Measurements from ENCODE around the gene ALDH3B2.
"Not testable (repeated sequence)": the region's sequence is repeated elsewhere in the genome, so short reads cannot be mapped to it uniquely, and the experiment has no call there.

Gene ALDH3B2

GRCh38 chr11:67642173-67643120 lies 32.0 kb downstream of the ALDH3B2 start:
- DNase-seq (ENCODE audit: low spot score): peak; percentile 17

GRCh38 chr11:67641338-67642172 lies 32.9 kb downstream of the ALDH3B2 start:
- DNase-seq (ENCODE audit: low spot score): peak; percentile 36

DNA sequence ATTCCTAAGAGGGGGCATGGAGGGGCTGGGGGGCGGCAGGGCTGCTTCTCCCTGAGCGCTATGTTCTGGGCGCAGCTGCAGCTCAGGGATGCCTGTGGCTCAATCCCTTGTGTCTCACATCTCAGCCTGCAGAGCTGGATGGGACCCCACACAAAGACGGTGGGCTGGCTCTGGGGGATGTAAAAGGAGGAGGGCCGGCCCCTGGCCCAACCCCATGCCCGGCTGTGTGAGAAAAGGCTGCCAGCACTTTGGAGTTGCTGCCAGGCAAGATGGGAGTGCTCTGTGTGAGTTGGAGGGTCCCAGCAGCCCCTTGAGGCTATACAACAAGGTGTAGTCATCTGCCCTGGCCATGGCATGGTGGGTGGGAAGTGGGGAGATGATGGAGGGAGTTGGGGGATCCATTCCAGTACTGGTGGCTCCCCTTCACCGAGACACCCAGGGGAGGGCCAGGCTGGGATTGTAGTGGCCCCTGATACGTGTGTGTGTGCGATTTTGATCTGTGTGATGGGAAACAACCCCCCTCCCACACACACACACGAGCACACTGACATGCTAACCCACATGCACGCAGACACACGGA lies 33.6 kb downstream of the ALDH3B2 start:
- DNase-seq (ENCODE audit: low spot score): no peak

DNA sequence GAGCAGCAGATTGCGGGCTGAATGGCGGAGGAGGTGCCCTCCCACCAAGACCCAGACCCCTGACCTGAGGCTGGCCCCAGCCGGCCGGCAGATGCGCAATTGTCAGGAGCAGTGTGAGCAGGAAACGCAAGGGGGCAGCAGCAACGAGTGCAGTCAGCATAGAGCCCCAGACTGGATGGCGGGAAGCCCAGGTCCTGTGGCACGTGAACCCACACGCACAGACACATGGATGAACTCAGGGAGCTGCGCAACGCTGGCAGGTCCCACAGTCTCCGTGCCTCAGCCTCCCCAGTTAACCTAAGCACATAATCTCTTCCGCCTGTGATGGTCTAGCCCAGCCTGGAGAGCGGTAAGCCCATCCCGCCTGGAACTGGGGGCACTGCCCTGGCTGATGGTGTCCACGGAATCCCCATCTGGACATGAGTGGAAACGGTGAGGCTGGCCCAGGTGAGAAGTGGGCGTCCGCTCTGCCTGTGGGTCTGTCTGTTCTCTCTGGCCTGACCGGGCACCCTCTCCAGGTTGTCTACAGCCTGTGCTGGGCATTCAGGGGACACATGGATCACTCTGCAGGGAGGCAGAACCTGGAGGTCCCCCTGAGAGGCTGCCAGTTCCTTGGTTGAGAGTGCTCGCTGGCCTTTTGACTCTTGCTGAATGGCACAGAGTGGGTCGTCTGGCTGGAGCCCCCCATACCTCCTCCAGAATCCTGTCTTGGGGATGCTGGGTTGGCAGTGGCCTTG lies 34.2 kb downstream of the ALDH3B2 start:
- peak; percentile 72 for DNase-seq (ENCODE audit: low spot score)

DNA sequence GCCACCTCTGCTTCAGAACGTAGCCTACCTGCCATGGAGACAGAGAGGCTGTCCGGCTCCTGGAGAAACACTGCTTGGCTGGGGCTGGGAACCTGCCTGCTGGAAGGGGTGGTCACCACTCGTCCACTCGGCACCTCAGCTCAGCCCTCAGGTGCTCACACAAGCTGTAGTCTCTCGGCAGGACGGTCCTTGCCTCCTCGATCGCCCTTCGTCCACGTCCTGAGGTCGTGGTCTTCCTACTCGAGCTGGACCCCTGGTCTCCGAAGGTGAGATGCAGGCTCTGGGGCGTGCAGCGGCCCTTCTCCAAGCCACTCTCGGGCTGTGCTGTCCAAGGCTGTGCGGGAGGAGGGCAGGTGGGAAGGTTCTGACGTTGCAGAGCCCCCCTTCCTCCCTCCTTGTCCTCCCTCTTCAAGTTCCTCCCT lies 35.0 kb downstream of the ALDH3B2 start, which contains the start of gene TBX10:
TSS of gene TBX10 (minus strand) at position 326 of the 422 bp plus-strand sequence. CDS start at position 35, 291 bp downstream.
- DNase-seq (ENCODE audit: low spot score): peak; percentile 10

- peak; percentile 21 for DNase-seq (ENCODE audit: low spot score)
Measured at GRCh38 chr11:67638535-67639437, 35.6 kb downstream of the ALDH3B2 start.

DNA sequence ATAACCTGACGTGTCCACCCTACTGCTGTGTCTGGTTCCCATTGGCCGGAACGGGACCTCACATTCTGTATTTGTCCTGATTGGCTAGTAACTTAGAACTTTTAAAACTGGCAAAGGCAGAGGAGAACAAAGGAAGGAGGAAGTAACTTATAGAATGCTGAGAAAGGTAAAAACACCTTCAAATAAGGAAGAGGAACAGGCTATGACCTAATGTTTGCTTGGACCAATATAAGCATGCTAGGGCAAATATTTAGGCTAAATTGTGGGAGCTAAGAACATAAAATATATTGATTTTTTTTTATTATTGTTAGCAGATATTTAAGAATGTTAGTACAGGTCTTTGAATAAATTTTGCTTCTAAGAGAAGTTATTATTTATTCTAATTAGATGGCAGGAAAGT lies 37.0 kb downstream of the ALDH3B2 start:
- not testable (repeated sequence) for DNase-seq (ENCODE audit: low spot score)

DNA sequence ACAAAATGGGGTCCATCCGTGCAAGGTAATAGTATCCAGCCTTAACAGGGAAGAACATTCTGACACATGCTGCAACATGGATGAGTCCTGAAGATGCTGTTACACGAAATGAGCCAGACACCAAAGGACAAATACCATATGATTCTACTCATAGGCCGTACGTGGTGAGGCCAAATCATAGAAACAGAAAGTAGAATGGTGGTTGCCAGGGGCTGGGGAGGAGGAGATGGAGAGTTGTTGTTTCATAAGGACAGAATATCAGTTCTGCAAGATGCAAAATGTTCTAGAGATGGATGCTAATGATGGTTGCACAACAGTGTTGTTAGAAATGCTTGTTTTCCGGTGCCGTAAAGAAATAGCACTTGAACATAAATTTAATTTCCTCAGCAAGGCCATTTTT lies 37.5 kb downstream of the ALDH3B2 start:
- DNase-seq (ENCODE audit: low spot score): no peak

- DNase-seq (ENCODE audit: low spot score): no peak
Measured at GRCh38 chr11:67635231-67635521, 39.2 kb downstream of the ALDH3B2 start.

- peak; percentile 8 for DNase-seq (ENCODE audit: low spot score)
Measured at GRCh38 chr11:67634366-67635230, 39.8 kb downstream of the ALDH3B2 start.

DNA sequence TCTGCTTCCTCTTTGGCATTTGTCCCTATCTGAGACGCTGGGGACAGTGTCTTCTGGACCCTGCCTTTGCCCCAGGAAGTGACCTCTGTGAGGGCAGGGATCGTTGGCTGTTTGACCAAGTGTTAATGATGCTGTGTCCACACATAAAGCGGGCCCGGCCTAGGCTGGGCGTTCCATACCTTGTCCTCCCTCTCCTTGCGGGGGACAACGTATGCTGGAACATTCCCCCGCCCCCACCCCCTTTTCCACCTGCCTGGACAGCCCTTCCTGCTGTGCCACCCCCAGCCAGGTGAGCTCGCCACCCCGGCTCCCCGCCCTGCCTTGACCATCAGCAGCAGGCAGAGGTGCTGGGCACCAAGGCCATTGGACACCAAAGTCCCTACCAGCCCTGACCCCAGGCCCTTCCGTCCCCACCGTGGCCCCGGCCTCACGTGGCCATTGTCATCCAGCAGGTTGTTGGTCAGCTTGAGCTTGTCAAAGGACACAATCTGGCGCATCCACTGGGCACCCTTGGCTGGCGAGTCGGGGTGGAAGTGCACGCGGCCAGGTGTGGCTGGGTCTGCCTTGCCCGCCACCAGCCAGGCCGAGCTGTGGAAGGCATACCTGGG lies 40.6 kb downstream of the ALDH3B2 start:
- peak; percentile 12 for DNase-seq (ENCODE audit: low spot score)

GRCh38 chr11:67632982-67633755 lies 41.3 kb downstream of the ALDH3B2 start:
- peak; percentile 10 for DNase-seq (ENCODE audit: low spot score)

DNA sequence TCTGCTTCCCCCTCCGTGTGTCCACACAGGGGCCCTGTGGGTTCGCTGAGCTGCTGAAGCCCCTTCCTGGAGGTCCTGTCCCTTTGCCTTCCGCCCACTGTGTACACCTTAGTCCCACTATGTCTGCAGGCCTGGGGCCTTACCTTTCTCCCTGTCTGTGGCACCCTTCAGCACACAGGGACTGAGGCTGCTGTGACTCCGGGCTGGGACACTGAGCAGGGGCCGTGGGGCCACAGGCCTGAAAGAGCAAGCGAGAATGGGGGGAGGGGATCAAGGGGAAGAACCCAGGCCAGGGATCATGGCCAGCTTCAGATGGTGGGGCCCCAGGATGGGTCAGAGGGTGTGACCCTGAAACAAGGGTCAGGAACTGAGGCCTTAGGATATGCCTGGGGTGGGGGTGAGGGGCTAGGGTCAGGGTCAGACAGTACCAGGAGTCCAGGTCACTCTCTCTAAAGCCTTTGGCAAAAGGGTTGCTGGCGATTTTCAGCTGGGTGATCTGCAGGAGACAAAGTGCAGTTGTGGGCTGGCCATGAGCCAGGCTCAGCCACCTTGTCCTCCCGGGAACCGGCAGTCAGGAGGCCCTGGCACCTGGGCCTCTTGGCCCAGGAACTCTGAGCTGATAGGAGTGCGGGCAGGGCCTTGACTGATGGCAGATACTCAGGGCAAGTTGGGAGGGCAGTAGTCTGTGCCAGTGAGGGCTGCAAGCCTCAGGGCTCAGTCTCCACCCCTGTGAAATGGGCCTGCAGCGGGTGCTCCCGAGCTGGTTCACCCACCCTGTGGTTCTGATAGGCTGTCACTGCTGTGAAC lies 42.0 kb downstream of the ALDH3B2 start:
- DNase-seq (ENCODE audit: low spot score): no peak

DNA sequence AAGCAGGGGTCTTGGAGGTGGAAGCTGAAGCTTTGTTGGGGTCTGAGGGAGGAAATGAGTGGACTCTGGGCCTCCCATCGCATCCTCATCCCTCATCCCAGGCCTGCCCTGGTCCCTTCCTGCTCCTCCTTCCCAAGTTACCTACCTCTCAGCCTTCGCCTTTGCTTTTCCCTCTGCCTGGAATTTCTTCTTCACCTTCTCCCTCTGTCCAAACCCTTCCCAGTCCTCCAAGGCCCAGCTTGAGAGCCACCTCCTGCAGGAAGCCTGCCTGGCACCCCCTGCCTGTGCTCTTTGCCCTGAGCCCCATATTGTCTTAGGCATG lies 42.6 kb downstream of the ALDH3B2 start:
- no peak for DNase-seq (ENCODE audit: low spot score)

DNA sequence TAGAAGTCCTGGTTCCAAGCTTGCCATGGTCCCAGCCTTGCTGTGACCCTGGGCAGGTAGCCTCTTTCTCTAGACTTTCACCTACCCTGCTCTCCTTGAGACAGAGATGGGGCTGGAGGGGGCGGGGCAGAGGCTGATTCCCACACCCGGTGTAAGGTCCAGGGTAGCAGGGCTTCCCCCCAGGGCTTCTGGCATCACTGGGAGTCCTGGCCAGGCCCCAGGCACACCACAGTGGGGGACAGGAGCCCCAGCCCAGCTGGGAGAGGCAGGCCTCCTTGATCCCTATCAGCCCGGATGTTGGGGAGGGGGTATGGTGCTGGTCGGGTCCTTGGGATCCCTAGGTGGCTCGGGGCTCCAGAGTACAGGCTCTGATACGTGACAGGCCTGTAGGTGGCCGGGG lies 43.0 kb downstream of the ALDH3B2 start:
- no peak for DNase-seq (ENCODE audit: low spot score)

DNA sequence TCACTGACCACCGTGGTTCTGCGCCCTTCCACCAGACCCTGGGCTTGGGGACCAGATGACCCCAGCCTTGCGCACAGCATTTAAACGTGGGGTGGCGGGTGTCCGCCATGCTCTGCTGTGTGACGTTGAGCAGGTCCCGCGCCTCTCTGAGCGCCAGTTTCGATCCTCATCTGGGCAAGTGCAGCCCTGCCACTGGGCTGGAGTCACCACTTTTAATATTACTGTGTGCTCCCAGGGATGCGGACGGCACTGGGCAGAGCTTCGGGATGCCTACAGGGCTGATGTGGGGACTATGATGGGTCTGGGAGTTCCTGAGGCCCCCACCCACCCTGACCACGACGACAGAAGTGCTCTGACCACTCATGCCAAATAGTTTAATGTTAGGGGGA lies 43.5 kb downstream of the ALDH3B2 start:
- DNase-seq (ENCODE audit: low spot score): no peak

DNA sequence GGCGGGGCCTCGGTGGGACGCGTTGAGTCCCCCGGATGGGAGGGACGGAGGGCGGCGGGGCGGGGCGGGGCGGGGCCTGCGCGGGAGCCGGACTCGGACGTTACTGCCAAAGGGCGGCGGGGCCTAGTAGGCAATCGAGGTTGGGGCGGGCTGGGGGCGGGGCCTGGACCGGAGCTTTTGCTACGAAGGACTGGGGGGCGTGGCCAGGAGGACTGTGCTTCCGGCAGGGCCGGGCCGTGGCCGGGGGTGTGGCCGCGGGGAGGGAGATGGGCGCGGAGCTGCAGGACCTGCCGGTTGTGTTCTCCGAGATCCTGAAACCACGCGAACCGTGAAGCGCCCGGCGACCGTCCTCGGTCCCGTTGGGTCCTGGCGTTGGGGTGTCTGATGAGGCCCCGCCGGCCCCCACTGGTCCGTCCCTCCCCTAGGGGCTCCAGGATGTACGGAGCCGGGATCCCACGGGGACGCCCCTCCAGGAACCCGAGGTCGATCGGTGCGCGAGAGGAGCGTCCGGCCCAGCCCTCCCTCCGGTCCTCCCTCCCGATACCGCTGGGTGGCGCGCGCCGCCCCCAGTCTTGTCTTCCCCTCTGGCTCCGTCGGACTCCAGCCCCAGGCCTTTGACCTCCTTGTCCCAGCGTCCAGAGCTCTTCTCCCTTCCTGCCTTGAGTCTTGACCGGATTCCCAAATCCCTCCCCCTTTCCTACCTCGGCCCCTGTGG lies 44.0 kb downstream of the ALDH3B2 start:
- DNase-seq (ENCODE audit: low spot score): peak; percentile 97
